Hepatocyte (in vitro differentiated cells): ENCODE measurements around the gene ANKRD11. TPM values are rescaled to one million over a fixed set of nuclear protein-coding genes. Genes with fewer than 3 reads are reported as not detected.

ENCODE experiments used
- DNase-seq: peaks from one replicate; pipeline ENCODE4 v3.0.0-alpha.2; 2016; ENCODE audit warnings: low spot score
- H2AFZ ChIP-seq: fragments of 200-600 bp; sonication (generic); 2 replicates; pipeline ENCODE4 v1.6.0; 2016; ENCODE audit warnings: antibody characterized with exemption, mild to moderate bottlenecking
- H3K27ac ChIP-seq: fragments of 200-600 bp; sonication (generic); 2 replicates; pipeline ENCODE4 v1.5.1; 2016; ENCODE audit warnings: mild to moderate bottlenecking
- H3K27me3 ChIP-seq: fragments of 200-600 bp; sonication (generic); 2 replicates; pipeline ENCODE4 v1.6.1; 2016
- H3K36me3 ChIP-seq: fragments of 200-600 bp; sonication (generic); replicated peaks from 2 replicates; pipeline ENCODE4 v1.5.1; 2016; ENCODE audit warnings: low read depth; ENCODE audit not compliant: insufficient read depth
- H3K4me1 ChIP-seq: fragments of 200-600 bp; sonication (generic); 2 replicates; pipeline ENCODE4 v1.5.1; 2016; ENCODE audit warnings: mild to moderate bottlenecking, moderate library complexity; ENCODE audit not compliant: insufficient read depth
- H3K4me2 ChIP-seq: fragments of 200-600 bp; sonication (generic); 2 replicates; pipeline ENCODE4 v1.6.0; 2016
- H3K4me3 ChIP-seq: fragments of 200-600 bp; sonication (generic); 2 replicates; pipeline ENCODE4 v1.5.1; 2016; ENCODE audit warnings: mild to moderate bottlenecking
- H3K79me2 ChIP-seq: fragments of 200-600 bp; sonication (generic); 2 replicates; pipeline ENCODE4 v1.6.0; 2017; ENCODE audit warnings: mild to moderate bottlenecking
- H3K9me2 ChIP-seq: fragments of 200-600 bp; sonication (generic); replicated peaks from 2 replicates; pipeline ENCODE4 v1.6.0; 2017; ENCODE audit warnings: mild to moderate bottlenecking; ENCODE audit not compliant: insufficient read depth
- H3K9me3 ChIP-seq: fragments of 200-600 bp; sonication (generic); 2 replicates; pipeline ENCODE4 v1.5.1; 2016; ENCODE audit warnings: low read depth, mild to moderate bottlenecking
- H4K20me1 ChIP-seq: fragments of 200-600 bp; sonication (generic); 2 replicates; pipeline ENCODE4 v1.6.0; 2016; ENCODE audit warnings: mild to moderate bottlenecking; ENCODE audit not compliant: insufficient read depth, poor library complexity, severe bottlenecking
- EZH2 ChIP-seq: fragments of 200-600 bp; sonication (generic); IDR thresholded peaks from 2 replicates; pipeline ENCODE4 v1.6.1; 2016; ENCODE audit warnings: antibody characterized with exemption, mild to moderate bottlenecking, borderline replicate concordance
- EZH2phosphoT487 ChIP-seq: fragments of 200-600 bp; sonication (generic); IDR thresholded peaks from one replicate; pipeline ENCODE4 v1.6.1; 2018; ENCODE audit warnings: antibody characterized with exemption, mild to moderate bottlenecking, low read depth, moderate library complexity; ENCODE audit not compliant: unreplicated experiment, severe bottlenecking
- WGBS: methylation state at CpG from one replicate; pipeline ENCODE4 v1.1.6; 2016; ENCODE audit warnings: low lambda C conversion rate; ENCODE audit errors: missing lambda C conversion rate; 5-methylcytosine and 5-hydroxymethylcytosine counted together
- polyA plus RNA-seq: library from polyadenylated mRNA; unstranded; fragments of >200 nt; fragmentation: Nextera tagmentation; extraction: Ambion mirVana; gene quantifications from 2 replicates; pipeline ENCODE4 v1.2.1, GENCODE V29; 2016
- total RNA-seq: library from RNA; depleted of rRNA; stranded (reverse); fragments of >200 nt; gene quantifications from 2 replicates; pipeline ENCODE4 v1.2.3, GENCODE V29; 2014
- TF ChIP-seq, protein P1 (sequence below): fragments of 200-600 bp; sonication (generic); IDR thresholded peaks from 2 replicates; pipeline ENCODE4 v1.5.1; 2016; ENCODE audit warnings: antibody characterized with exemption, mild to moderate bottlenecking; ENCODE audit not compliant: poor library complexity

ANKRD11 gene
- total and polyA plus RNA-seq, 2 experiments from 2014 or later, result 48.7 to 130 TPM

GRCh38 chr16:89277641-89278341, 212.6 kb downstream of the ANKRD11 start:
- 86% methylated on average over 31 of the region's 33 CpGs for WGBS
- Histone ChIP-seq H3K4me2 (no peak overlapping the region), H3K27me3 (no peaks in the 10 kb centered on the region), H2AFZ (no peak overlapping the region), H3K9me3 (no peaks in the 10 kb centered on the region), H3K79me2 (no peaks in the 10 kb centered on the region), H3K9me2 (no peaks in the 10 kb centered on the region), H3K27ac (no peak overlapping the region), H3K4me1 (no peaks in the 10 kb centered on the region), H4K20me1 (peaks cover 6% of the 10 kb centered on the region), H3K36me3 (no peaks in the 10 kb centered on the region), H3K4me3 (no peak overlapping the region)
- TF ChIP-seq EZH2 (no peak), EZH2phosphoT487 (no peak)
- TF ChIP-seq, protein P1, sequence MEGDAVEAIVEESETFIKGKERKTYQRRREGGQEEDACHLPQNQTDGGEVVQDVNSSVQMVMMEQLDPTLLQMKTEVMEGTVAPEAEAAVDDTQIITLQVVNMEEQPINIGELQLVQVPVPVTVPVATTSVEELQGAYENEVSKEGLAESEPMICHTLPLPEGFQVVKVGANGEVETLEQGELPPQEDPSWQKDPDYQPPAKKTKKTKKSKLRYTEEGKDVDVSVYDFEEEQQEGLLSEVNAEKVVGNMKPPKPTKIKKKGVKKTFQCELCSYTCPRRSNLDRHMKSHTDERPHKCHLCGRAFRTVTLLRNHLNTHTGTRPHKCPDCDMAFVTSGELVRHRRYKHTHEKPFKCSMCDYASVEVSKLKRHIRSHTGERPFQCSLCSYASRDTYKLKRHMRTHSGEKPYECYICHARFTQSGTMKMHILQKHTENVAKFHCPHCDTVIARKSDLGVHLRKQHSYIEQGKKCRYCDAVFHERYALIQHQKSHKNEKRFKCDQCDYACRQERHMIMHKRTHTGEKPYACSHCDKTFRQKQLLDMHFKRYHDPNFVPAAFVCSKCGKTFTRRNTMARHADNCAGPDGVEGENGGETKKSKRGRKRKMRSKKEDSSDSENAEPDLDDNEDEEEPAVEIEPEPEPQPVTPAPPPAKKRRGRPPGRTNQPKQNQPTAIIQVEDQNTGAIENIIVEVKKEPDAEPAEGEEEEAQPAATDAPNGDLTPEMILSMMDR, result no peak
- no peak for DNase-seq

- Histone ChIP-seq H3K9me2 (no peaks in the 10 kb centered on the region), H3K79me2 (no peaks in the 10 kb centered on the region), H3K9me3 (no peaks in the 10 kb centered on the region), H3K4me1 (no peaks in the 10 kb centered on the region), H3K36me3 (no peaks in the 10 kb centered on the region), H3K4me3 (no peak overlapping the region), H3K4me2 (no peak overlapping the region), H4K20me1 (peaks cover 4% of the 10 kb centered on the region), H3K27me3 (no peaks in the 10 kb centered on the region), H2AFZ (no peak overlapping the region), H3K27ac (no peak overlapping the region)
- DNase-seq, result no peak
- no peak for TF ChIP-seq EZH2phosphoT487
- no peak for TF ChIP-seq EZH2
- TF ChIP-seq, protein P1, result no peak
- 98% methylated on average over 9 of the region's 9 CpGs for WGBS
Measured at GRCh38 chr16:89277049-89277448, 213.3 kb downstream of the ANKRD11 start.

- Histone ChIP-seq H3K4me3 (no peak overlapping the region), H3K36me3 (no peaks in the 10 kb centered on the region), H3K9me3 (no peaks in the 10 kb centered on the region), H4K20me1 (peaks cover 12% of the 10 kb centered on the region), H3K9me2 (no peaks in the 10 kb centered on the region), H3K27ac (no peak overlapping the region), H3K79me2 (no peaks in the 10 kb centered on the region), H3K27me3 (no peaks in the 10 kb centered on the region), H3K4me1 (no peaks in the 10 kb centered on the region), H3K4me2 (no peak overlapping the region), H2AFZ (no peak overlapping the region)
- no peak for DNase-seq
- TF ChIP-seq EZH2, result no peak
- TF ChIP-seq, protein P1, result no peak
- no peak for TF ChIP-seq EZH2phosphoT487
- WGBS, result 97% methylated on average over 39 of the region's 39 CpGs
Measured at GRCh38 chr16:89275837-89276720, 214.3 kb downstream of the ANKRD11 start.
